Measurements from ENCODE around the gene SDK1.
"Not testable (repeated sequence)": the region's sequence is repeated elsewhere in the genome, so short reads cannot be mapped to it uniquely, and the experiment has no call there.

Gene SDK1

GRCh38 chr7:4225881-4226523 is 925.0 kb downstream of the SDK1 start:
- no peak for DNase-seq (ENCODE audit: low spot score)

- no peak for DNase-seq (ENCODE audit: low spot score)
Measured at GRCh38 chr7:4226524-4226882, 925.5 kb downstream of the SDK1 start.

- DNase-seq (ENCODE audit: low spot score), result no peak
Measured at GRCh38 chr7:4227105-4228010, 926.3 kb downstream of the SDK1 start.

GRCh38 chr7:4230352-4230751 is 929.3 kb downstream of the SDK1 start:
- DNase-seq (ENCODE audit: low spot score), result no peak

GRCh38 chr7:4233146-4233545 is 932.1 kb downstream of the SDK1 start:
- DNase-seq (ENCODE audit: low spot score), result no peak

GRCh38 chr7:4233621-4234497 is 932.8 kb downstream of the SDK1 start:
- DNase-seq (ENCODE audit: low spot score), result no peak

- DNase-seq (ENCODE audit: low spot score), result no peak
Measured at GRCh38 chr7:4234498-4234855, 933.4 kb downstream of the SDK1 start.

- no peak for DNase-seq (ENCODE audit: low spot score)
Measured at GRCh38 chr7:4234886-4235285, 933.8 kb downstream of the SDK1 start.

GRCh38 chr7:4235596-4235995 is 934.5 kb downstream of the SDK1 start:
- DNase-seq (ENCODE audit: low spot score), result peak; percentile 44

GRCh38 chr7:4236389-4236788 is 935.3 kb downstream of the SDK1 start:
- no peak for DNase-seq (ENCODE audit: low spot score)

- not testable (repeated sequence) for DNase-seq (ENCODE audit: low spot score)
Measured at GRCh38 chr7:4236873-4237272, 935.8 kb downstream of the SDK1 start.

GRCh38 chr7:4237296-4238235 is 936.5 kb downstream of the SDK1 start:
- DNase-seq (ENCODE audit: low spot score), result no peak

GRCh38 chr7:4238861-4239260 is 937.8 kb downstream of the SDK1 start:
- DNase-seq (ENCODE audit: low spot score), result no peak

- DNase-seq (ENCODE audit: low spot score), result no peak
Measured at GRCh38 chr7:4240042-4240441, 939.0 kb downstream of the SDK1 start.

- no peak for DNase-seq (ENCODE audit: low spot score)
Measured at GRCh38 chr7:4240520-4241303, 939.7 kb downstream of the SDK1 start.

GRCh38 chr7:4241304-4241612 is 940.2 kb downstream of the SDK1 start:
- DNase-seq (ENCODE audit: low spot score), result no peak

GRCh38 chr7:4241791-4242190 is 940.7 kb downstream of the SDK1 start:
- no peak for DNase-seq (ENCODE audit: low spot score)

GRCh38 chr7:4242706-4243105 is 941.7 kb downstream of the SDK1 start:
- no peak for DNase-seq (ENCODE audit: low spot score)

GRCh38 chr7:4244041-4244440 is 943.0 kb downstream of the SDK1 start:
- no peak for DNase-seq (ENCODE audit: low spot score)

GRCh38 chr7:4244635-4245034 is 943.6 kb downstream of the SDK1 start:
- DNase-seq (ENCODE audit: low spot score), result no peak
